ENCODE data around the gene MUC3A.
A peak's percentile ranks its signal among the peaks of the same experiment; 100 is the strongest.

The MUC3A gene

GRCh38 chr7:100965723-100966541, 16.6 kb downstream of the MUC3A start:
- CTCF ChIA-PET = interaction anchor here (0.7 to 1.3 kb wide), 9 partner anchors 8 to 167 kb away, joined by 3 to 10 read pairs (median 4); no protein-coding TSS in a partner anchor
- POLR2A ChIA-PET = interaction anchor here (0.6 to 0.9 kb wide), 3 partner anchors 91 to 586 kb away, joined by 3 to 4 read pairs (median 3); partner anchors contain the start of gene SRRT
- Histone ChIP-seq H3K4me1 (ENCODE audit: control insufficient read depth, insufficient read depth, low read length) (peaks cover 4% of the 10 kb centered on the region), H3K4me3 (ENCODE audit: low read depth, low read length) (peak overlapping the region; percentile 39), H3K36me3 (ENCODE audit: control insufficient read depth in 2 of 2, insufficient read depth in 1 of 2, low read length in 2 of 2) (no peaks in the 10 kb centered on the region), H3K27ac (ENCODE audit: extremely low read depth, low read depth, low read length) (no peak overlapping the region), H3K9me3 (ENCODE audit: control insufficient read depth, insufficient read depth, low read depth, low read length) (no peaks in the 10 kb centered on the region)
- TF ChIP-seq ZNF785 (tag by site-specific recombination; IDR thresholded peaks at IDR 0.05) = peak; percentile 81; the same call in 1 of the 2 replicates
- TF ChIP-seq ZNF16 (tag by site-specific recombination; IDR thresholded peaks at IDR 0.05; ENCODE audit: low read depth) = no peak
- TF ChIP-seq, protein P1, sequence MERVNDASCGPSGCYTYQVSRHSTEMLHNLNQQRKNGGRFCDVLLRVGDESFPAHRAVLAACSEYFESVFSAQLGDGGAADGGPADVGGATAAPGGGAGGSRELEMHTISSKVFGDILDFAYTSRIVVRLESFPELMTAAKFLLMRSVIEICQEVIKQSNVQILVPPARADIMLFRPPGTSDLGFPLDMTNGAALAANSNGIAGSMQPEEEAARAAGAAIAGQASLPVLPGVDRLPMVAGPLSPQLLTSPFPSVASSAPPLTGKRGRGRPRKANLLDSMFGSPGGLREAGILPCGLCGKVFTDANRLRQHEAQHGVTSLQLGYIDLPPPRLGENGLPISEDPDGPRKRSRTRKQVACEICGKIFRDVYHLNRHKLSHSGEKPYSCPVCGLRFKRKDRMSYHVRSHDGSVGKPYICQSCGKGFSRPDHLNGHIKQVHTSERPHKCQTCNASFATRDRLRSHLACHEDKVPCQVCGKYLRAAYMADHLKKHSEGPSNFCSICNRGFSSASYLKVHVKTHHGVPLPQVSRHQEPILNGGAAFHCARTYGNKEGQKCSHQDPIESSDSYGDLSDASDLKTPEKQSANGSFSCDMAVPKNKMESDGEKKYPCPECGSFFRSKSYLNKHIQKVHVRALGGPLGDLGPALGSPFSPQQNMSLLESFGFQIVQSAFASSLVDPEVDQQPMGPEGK (tag by site-specific recombination; IDR thresholded peaks at IDR 0.05) = peak; percentile 51; the same call in 1 of the 2 replicates
- TF ChIP-seq ZBTB20 (tag by site-specific recombination; IDR thresholded peaks at IDR 0.05) = no peak
- TF ChIP-seq, protein P2, sequence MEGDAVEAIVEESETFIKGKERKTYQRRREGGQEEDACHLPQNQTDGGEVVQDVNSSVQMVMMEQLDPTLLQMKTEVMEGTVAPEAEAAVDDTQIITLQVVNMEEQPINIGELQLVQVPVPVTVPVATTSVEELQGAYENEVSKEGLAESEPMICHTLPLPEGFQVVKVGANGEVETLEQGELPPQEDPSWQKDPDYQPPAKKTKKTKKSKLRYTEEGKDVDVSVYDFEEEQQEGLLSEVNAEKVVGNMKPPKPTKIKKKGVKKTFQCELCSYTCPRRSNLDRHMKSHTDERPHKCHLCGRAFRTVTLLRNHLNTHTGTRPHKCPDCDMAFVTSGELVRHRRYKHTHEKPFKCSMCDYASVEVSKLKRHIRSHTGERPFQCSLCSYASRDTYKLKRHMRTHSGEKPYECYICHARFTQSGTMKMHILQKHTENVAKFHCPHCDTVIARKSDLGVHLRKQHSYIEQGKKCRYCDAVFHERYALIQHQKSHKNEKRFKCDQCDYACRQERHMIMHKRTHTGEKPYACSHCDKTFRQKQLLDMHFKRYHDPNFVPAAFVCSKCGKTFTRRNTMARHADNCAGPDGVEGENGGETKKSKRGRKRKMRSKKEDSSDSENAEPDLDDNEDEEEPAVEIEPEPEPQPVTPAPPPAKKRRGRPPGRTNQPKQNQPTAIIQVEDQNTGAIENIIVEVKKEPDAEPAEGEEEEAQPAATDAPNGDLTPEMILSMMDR (tag by site-specific recombination; IDR thresholded peaks at IDR 0.05) = peak; percentile 90
- TF ChIP-seq OVOL3 (tag by site-specific recombination; IDR thresholded peaks at IDR 0.05) = no peak
- TF ChIP-seq ZNF704 (tag by site-specific recombination; IDR thresholded peaks at IDR 0.05) = no peak
- TF ChIP-seq, protein P3, sequence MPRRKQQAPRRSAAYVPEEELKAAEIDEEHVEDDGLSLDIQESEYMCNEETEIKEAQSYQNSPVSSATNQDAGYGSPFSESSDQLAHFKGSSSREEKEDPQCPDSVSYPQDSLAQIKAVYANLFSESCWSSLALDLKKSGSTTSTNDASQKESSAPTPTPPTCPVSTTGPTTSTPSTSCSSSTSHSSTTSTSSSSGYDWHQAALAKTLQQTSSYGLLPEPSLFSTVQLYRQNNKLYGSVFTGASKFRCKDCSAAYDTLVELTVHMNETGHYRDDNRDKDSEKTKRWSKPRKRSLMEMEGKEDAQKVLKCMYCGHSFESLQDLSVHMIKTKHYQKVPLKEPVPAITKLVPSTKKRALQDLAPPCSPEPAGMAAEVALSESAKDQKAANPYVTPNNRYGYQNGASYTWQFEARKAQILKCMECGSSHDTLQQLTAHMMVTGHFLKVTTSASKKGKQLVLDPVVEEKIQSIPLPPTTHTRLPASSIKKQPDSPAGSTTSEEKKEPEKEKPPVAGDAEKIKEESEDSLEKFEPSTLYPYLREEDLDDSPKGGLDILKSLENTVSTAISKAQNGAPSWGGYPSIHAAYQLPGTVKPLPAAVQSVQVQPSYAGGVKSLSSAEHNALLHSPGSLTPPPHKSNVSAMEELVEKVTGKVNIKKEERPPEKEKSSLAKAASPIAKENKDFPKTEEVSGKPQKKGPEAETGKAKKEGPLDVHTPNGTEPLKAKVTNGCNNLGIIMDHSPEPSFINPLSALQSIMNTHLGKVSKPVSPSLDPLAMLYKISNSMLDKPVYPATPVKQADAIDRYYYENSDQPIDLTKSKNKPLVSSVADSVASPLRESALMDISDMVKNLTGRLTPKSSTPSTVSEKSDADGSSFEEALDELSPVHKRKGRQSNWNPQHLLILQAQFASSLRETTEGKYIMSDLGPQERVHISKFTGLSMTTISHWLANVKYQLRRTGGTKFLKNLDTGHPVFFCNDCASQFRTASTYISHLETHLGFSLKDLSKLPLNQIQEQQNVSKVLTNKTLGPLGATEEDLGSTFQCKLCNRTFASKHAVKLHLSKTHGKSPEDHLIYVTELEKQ (tag by site-specific recombination; IDR thresholded peaks at IDR 0.05; ENCODE audit: borderline replicate concordance) = no peak
- TF ChIP-seq ZNF280D (tag by site-specific recombination; IDR thresholded peaks at IDR 0.05) = no peak
- TF ChIP-seq ZNF157 (tag by site-specific recombination; IDR thresholded peaks at IDR 0.05) = no peak
- no peak for TF ChIP-seq ZBTB7A (tag by site-specific recombination; IDR thresholded peaks at IDR 0.05; ENCODE audit: low read depth)
- TF ChIP-seq ZNF324 (tag by site-specific recombination; IDR thresholded peaks at IDR 0.05) = no peak
- no peak for TF ChIP-seq ZNF530 (tag by site-specific recombination; IDR thresholded peaks at IDR 0.05; ENCODE audit: low read depth)
- peak; percentile 68; the same call in 1 of the 2 replicates for TF ChIP-seq KLF8 (tag by site-specific recombination; IDR thresholded peaks at IDR 0.05)
- TF ChIP-seq ZNF514 (tag by site-specific recombination; IDR thresholded peaks at IDR 0.05) = no peak
- TF ChIP-seq ZNF133 (tag by site-specific recombination; IDR thresholded peaks at IDR 0.05) = no peak
- TF ChIP-seq, protein P4, sequence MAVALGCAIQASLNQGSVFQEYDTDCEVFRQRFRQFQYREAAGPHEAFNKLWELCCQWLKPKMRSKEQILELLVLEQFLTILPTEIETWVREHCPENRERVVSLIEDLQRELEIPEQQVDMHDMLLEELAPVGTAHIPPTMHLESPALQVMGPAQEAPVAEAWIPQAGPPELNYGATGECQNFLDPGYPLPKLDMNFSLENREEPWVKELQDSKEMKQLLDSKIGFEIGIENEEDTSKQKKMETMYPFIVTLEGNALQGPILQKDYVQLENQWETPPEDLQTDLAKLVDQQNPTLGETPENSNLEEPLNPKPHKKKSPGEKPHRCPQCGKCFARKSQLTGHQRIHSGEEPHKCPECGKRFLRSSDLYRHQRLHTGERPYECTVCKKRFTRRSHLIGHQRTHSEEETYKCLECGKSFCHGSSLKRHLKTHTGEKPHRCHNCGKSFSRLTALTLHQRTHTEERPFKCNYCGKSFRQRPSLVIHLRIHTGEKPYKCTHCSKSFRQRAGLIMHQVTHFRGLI (tag by site-specific recombination; IDR thresholded peaks at IDR 0.05) = 0 out of 2 replicates have a peak, but pooled peaks have one; percentile 55
- peak; percentile 52; the same call in 1 of the 2 replicates for TF ChIP-seq ZNF2 (tag by site-specific recombination; IDR thresholded peaks at IDR 0.05)
- TF ChIP-seq KLF7 (tag by site-specific recombination; IDR thresholded peaks at IDR 0.05; ENCODE audit: borderline replicate concordance) = peak; percentile 60; the same call in 1 of the 2 replicates
- no peak for TF ChIP-seq SCRT1 (tag by site-specific recombination; IDR thresholded peaks at IDR 0.05; ENCODE audit: borderline replicate concordance)
- TF ChIP-seq KLF17 (tag by site-specific recombination; IDR thresholded peaks at IDR 0.05) = no peak; the same call in 1 of the 2 replicates
- TF ChIP-seq ZFP41 (tag by site-specific recombination; IDR thresholded peaks at IDR 0.05; ENCODE audit: borderline replicate concordance) = no peak

Measured in HEK293 (cell line).